Brain microvascular endothelial cell (primary cell): ENCODE data around the gene SLC15A2.

Experiments used
- DNase-seq: peaks from one replicate; pipeline ENCODE4 v3.0.0-alpha.2; 2020
- H3K27ac ChIP-seq: fragments of 250-450 bp; sonication (Bioruptor Pico); 2 replicates; pipeline ENCODE4 v1.5.1; 2020; ENCODE audit warnings: mild to moderate bottlenecking, moderate library complexity
- H3K27me3 ChIP-seq: fragments of 250-450 bp; sonication (Bioruptor Pico); replicated peaks from 2 replicates; pipeline ENCODE4 v1.5.1; 2020; ENCODE audit warnings: mild to moderate bottlenecking
- H3K36me3 ChIP-seq: fragments of 250-450 bp; sonication (Bioruptor Pico); replicated peaks from 2 replicates; pipeline ENCODE4 v1.5.1; 2020; ENCODE audit warnings: mild to moderate bottlenecking
- H3K4me3 ChIP-seq: 2 replicates; pipeline ENCODE4 v1.5.1; 2011; ENCODE audit warnings: low read depth, mild to moderate bottlenecking, control low read depth, low read length, moderate library complexity
- CTCF ChIP-seq: IDR thresholded peaks from 2 replicates; pipeline ENCODE4 v1.5.1; 2011; ENCODE audit warnings: low read depth, mild to moderate bottlenecking, moderate library complexity, low read length, control low read depth, inconsistent platforms; ENCODE audit errors: missing control alignments
- in situ Hi-C: cut with HindIII; loops from 2 replicates; pipeline ENCODE4 v1.10.0; 2017; ENCODE audit warnings: low sequenced_read_pairs, low pct_ligation_motif_present

Gene SLC15A2

DNA sequence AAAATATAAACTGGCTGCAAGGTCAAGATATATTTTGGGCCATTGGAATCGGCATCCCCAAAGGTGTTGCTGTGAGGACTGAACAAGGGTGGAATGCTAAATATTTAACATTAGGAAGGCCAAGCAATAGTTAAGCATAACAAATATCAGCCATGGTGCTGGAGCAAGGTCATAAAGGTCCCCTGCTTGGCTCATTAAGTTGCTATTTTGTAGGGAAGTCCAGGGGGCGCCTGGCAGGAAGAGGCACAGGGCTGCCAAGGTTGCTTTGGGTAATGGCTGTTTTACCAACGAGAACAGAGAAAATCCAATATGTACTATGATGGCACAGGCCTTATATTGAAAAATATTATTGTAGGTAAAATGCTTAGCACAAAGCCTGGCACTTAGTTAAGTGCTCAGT lies 62.2 kb downstream of the SLC15A2 start:
- Histone ChIP-seq H3K4me3 (no peak overlapping the region), H3K27me3 (no peaks in the 10 kb centered on the region), H3K36me3 (no peaks in the 10 kb centered on the region), H3K27ac (no peak overlapping the region)
- in situ Hi-C loops, result no loop called here
- DNase-seq, result no peak
- TF ChIP-seq CTCF, result no peak

- Histone ChIP-seq H3K27me3 (no peaks in the 10 kb centered on the region), H3K27ac (no peak overlapping the region), H3K4me3 (no peak overlapping the region), H3K36me3 (no peaks in the 10 kb centered on the region)
- no peak for TF ChIP-seq CTCF
- no peak for DNase-seq
- in situ Hi-C loops, result no loop called here
These were observed 63.6 kb downstream of the SLC15A2 start for GRCh38 chr3:121957674-121958415.

DNA sequence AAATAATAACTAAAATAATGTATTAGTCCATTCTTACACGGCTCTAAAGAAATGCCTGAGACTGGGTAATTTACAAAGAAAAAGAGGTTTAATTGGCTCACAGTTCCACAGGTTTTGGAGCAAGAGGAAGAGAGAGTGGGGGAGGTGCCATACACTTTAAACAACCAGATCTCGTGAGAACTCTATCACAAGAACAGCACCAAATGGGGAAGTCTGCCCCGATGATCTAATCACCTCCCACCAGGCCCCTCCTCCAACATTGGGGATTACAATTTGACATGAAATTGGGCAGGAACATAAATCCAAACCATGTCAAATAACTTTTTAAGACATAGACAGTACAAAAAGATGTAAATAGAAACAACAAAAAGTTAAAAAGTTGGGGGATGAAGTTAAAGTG lies 64.6 kb downstream of the SLC15A2 start:
- Histone ChIP-seq H3K27ac (no peak overlapping the region), H3K27me3 (no peaks in the 10 kb centered on the region), H3K4me3 (no peak overlapping the region), H3K36me3 (no peaks in the 10 kb centered on the region)
- no peak for TF ChIP-seq CTCF
- in situ Hi-C loops, result no loop called here
- DNase-seq, result no peak

DNA sequence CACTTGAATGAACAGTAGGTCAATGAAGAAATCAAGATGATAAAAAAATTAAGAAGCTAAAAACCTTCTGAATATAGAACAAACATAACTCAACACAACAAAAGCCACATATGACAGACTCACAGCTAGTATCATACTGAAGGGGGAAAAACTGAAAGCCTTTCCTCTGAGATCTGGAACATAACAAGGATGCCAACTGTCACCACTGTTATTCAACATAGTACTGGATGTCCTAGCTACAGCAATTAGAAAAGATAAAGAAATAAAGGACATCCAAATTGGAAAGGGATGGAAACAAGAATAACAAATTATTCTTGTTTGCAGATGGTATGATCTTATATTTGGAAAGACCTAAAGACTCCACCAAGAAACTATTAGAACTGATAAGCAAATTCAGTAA lies 67.1 kb downstream of the SLC15A2 start:
- no peak for DNase-seq
- no peak for TF ChIP-seq CTCF
- Histone ChIP-seq H3K27ac (no peak overlapping the region), H3K27me3 (no peaks in the 10 kb centered on the region), H3K4me3 (no peak overlapping the region), H3K36me3 (no peaks in the 10 kb centered on the region)
- in situ Hi-C loops, result no loop called here

DNA sequence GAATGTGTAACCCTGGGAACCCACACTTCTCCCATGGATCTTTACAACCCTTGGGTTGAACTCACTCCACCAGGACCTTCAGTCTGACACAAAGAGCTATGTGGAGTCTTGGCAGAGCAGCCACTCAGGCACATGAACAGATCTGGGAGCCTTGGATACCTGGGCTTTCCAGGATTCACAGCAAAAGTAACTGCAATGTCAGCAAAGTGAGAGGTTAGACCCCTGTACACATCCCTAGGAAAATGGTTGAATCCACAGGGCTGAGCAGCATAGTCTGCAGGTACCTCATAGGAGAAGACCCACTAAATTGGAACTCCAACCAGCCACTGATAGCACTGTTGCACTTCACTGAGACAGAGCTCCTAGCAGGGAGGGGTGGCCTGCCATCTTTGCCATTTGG lies 68.2 kb downstream of the SLC15A2 start:
- H3K4me3 ChIP-seq, result no peak overlapping the region
- H3K27me3 ChIP-seq, result no peaks in the 10 kb centered on the region
- in situ Hi-C loops, result no loop called here
- TF ChIP-seq CTCF, result no peak
- no peak for DNase-seq
- H3K27ac ChIP-seq, result no peak overlapping the region
- H3K36me3 ChIP-seq, result no peaks in the 10 kb centered on the region

DNA sequence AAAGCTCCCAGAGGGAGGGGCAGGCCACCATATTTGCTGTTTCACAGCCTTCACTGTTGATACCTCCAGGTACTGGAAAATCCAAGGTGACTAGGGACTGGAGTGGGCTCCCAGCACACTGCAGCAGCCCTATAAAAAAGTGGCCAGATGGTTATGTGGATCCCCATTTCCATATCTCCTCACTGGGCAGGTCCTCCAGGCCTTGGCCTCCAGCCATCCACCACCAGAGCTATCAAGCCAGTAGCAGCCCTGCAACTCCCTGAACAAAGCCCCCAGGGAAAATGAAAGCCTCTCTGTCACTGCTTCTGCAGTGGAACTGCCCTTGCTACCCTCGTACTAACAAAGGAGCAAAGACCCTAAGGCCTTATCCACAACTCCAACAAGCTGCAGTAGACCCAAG lies 69.4 kb downstream of the SLC15A2 start:
- no peaks in the 10 kb centered on the region for H3K36me3 ChIP-seq
- TF ChIP-seq CTCF, result no peak
- no peak for DNase-seq
- in situ Hi-C loops, result no loop called here
- H3K4me3 ChIP-seq, result no peak overlapping the region
- no peak overlapping the region for H3K27ac ChIP-seq
- H3K27me3 ChIP-seq, result no peaks in the 10 kb centered on the region
